Measurements from ENCODE around the gene ACOD1.

GRCh38 chr13:76994281-76994680 lies 46.0 kb downstream of the ACOD1 start:
- TF ChIP-seq CTCF (IDR thresholded peaks at IDR 0.05) (no peak), POLR2A (IDR thresholded peaks at IDR 0.05) (no peak), POLR2AphosphoS5 (IDR thresholded peaks at IDR 0.05; ENCODE audit: insufficient read depth in 1 of 2, low read depth in 1 of 2) (no peak)
